GM18526 (cell line): ENCODE measurements around the gene ADCY4.

Experiments used
- POLR2A ChIP-seq: IDR thresholded peaks from 3 replicates; pipeline ENCODE4 v1.6.1; 2011; ENCODE audit not compliant: insufficient read length; ENCODE audit errors: extremely low read depth

ADCY4 gene

GRCh38 chr14:24315243-24315806 is 19.5 kb downstream of the ADCY4 start:
- no peak for TF ChIP-seq POLR2A

GRCh38 chr14:24314377-24315193 is 20.3 kb downstream of the ADCY4 start:
- TF ChIP-seq POLR2A = no peak

GRCh38 chr14:24313913-24314312 is 21.0 kb downstream of the ADCY4 start:
- TF ChIP-seq POLR2A = no peak

DNA sequence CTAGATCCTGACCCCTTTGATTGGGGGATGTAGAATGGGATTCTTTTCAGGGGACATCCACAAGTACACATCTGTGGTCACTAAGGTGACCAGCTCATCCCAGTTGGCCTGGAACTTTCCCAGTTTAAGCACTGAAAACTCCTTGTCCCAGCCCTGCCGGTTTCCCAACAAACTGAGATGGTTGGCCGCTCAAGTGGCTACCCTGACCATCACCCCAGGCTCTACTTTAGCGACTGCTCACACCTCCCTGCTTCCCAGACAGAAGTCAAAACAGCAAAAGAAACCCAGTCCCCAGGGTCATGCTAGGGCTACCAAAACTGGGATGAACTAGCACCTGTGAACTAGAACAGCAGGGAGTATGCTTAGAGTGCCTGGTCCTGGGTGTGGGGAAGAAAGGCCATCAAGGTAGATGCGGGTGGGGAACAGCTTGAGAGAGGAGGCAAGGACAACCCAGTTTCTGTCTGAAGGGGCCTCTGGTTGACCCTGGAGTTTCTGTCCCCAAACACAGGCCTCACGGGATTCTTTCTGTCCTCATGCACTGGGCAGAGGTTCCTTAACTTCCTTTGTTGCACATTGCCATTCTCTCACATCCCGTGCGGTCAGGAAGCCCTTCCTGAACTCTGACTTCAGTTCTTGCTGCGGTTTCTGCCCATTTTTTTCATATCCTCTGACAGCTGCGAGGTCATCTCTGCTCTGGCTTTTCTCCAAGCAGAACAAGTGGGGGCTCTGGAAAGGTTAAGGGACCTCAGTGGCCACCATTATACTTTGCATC is 21.9 kb downstream of the ADCY4 start:
- TF ChIP-seq POLR2A = no peak

DNA sequence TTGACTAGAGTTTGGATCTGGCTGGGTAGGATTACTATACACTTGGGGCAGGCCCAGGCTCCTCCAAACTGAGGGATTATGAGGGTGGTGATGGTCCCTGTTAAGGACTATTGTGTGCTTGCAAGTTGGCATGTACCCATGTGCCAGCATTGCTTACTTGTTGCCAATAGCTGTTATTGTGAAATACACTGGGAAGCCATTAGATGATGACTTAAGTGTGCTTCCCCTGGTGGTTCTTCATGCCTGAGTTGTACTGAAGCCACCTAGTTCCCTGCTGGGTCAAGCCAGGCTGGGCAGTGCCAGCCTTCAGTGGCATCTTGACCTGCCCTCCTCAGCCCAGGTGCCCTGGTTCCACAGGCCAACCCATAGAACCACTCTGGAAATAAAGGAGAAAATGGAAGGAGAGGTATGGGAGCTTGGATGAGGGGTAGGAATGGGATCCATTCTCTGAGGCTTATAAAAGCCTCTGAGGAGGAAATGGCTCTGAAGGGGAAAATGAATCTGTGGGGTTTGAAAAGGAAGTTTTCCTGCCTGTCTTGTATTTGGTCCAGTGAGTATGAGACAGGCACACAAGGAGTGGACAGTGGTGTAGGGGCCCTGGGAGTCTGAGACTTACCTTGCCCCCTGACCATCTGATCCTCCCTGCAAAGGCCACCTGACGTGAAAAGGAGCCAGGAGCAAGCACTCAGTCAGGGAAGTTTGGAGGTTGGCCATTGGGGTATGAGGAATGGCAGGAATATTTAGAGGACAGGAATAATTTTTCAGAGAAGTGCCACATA is 22.8 kb downstream of the ADCY4 start:
- TF ChIP-seq POLR2A = no peak

DNA sequence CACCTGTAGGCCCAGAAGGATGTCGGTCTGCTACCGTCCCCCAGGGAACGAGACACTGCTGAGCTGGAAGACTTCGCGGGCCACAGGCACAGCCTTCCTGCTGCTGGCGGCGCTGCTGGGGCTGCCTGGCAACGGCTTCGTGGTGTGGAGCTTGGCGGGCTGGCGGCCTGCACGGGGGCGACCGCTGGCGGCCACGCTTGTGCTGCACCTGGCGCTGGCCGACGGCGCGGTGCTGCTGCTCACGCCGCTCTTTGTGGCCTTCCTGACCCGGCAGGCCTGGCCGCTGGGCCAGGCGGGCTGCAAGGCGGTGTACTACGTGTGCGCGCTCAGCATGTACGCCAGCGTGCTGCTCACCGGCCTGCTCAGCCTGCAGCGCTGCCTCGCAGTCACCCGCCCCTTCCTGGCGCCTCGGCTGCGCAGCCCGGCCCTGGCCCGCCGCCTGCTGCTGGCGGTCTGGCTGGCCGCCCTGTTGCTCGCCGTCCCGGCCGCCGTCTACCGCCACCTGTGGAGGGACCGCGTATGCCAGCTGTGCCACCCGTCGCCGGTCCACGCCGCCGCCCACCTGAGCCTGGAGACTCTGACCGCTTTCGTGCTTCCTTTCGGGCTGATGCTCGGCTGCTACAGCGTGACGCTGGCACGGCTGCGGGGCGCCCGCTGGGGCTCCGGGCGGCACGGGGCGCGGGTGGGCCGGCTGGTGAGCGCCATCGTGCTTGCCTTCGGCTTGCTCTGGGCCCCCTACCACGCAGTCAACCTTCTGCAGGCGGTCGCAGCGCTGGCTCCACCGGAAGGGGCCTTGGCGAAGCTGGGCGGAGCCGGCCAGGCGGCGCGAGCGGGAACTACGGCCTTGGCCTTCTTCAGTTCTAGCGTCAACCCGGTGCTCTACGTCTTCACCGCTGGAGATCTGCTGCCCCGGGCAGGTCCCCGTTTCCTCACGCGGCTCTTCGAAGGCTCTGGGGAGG is 23.9 kb downstream of the ADCY4 start, which contains the start of gene LTB4R:
TSS of gene LTB4R (plus strand) at position 857 of the 959 bp plus-strand sequence. CDS start 4,150 bp downstream, outside the sequence.
- TF ChIP-seq POLR2A = peak; percentile 53

GRCh38 chr14:24310265-24310645 is 24.6 kb downstream of the ADCY4 start:
- TF ChIP-seq POLR2A = no peak

DNA sequence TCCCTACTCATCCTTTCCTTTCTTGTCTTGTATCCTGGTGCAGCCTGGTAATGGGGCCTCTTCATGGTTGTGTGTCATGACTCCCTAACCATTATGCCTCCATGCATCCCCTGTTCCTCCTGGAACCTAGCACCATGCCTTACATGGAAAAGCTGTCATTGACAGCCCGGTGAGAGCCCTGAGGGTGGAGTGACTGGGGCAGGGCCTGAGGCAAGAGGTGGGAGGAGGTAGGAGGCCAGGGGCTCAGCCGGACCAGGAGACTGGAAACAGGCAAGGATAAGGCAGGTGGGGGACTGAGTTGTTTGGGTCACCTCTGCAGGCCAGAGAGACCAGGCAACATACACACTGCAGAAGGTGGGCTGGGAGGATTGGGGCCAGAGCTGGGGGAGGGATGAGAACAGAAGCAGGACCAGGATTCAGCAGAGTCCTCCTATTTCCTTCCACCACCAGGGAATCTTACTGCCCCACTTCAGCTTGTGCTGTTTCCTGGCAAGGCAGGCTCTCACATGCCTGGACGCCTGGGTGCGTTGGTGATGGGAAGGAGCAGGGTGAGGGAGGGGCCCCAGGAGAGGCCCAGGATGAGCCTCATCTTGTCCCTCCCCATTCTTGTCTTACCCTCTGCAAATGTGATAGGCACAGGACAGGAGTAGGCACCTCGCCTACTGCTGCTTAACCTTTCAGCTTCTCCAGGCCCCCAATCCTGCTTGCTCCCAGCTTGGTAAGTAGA is 25.2 kb downstream of the ADCY4 start, which contains the start of gene LTB4R2:
TSS of gene LTB4R2 (plus strand) at position 603 of the 727 bp plus-strand sequence. CDS start 525 bp downstream, outside the sequence.
- TF ChIP-seq POLR2A = no peak

DNA sequence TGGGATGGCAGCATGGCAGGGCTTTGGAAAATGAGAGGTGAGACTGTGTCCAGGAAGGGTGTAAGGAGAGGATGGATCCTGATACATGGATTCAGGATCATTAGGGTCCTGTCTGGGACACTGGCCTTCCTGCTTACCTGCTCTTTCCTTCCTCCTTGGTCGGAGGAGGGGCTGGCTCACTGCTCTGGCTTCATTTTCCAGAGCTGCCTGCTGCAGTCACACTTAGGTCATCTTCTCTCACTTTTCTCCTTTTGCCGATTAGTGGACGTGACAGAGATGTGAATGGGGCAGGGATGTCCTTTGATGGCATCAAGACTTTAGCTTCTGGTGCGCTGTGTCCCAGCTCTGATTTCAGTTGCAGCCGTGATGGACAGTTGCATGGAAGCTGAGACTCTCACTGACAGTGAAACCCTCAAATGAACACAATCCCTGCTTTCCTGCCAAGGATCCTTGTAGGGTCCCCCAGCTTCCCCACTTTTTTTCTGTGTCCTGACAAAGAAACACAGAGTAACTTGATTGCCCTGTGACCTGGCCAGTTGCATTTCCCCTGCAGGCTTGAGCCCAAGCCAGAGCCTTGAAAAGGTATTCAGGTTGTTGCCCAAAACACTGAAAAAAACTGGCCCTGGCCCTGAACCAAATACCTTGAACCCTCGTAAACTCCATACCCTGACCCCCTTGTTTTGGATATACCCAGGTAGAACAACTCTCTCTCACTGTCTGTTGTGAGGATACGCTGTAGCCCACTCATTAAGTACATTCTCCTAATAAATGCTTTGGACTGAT is 26.3 kb downstream of the ADCY4 start:
- no peak for TF ChIP-seq POLR2A

- no peak for TF ChIP-seq POLR2A
These were observed 27.1 kb downstream of the ADCY4 start, which contains the start of gene CIDEB for GRCh38 chr14:24307575-24308341. Gene CIDEB, minus strand, starts transcription at chr14:24307977. Its CDS starts 119 bp downstream, at chr14:24307858.

DNA sequence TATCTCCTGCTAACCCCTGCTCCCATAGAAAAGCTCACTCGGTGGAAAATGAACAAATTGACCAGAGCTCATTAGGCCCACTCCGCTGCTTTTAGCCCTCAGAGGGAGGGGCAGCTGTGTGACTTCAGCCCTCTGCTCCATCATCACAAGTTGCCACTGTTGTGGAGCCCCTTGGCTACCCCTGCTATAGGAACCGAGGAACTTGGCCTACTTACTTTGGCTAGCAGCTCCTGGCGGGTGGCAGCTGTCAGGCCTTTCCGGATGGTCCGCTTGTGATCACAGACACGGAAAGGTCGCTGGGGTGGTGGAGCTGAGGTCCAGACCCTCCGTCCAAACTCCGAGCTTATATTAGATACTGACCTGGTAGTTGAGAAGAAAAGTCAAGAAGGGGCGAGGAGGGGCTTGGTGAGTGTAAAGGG is 27.7 kb downstream of the ADCY4 start:
- TF ChIP-seq POLR2A = no peak

DNA sequence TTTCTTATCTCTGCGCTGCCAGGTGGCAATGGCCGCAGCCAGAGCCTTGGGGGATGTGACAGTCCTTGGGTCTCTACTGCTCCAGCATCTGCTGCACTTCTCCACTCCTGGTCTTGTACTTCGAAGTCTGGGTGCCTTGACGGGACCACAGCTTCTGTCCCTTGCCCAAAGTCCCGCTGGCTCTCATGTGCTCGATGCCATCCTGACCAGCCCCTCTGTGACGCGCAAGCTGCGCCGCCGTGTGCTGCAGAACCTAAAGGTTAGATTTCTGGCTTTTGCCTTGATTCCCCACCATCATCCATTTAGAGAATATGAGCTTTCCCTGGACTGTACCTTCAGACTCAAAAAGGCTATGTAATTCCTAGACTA is 30.9 kb downstream of the ADCY4 start:
- TF ChIP-seq POLR2A = no peak
